ENCODE results near the gene CHM. TPM values are rescaled to one million over a fixed set of nuclear protein-coding genes. Genes with fewer than 3 reads are reported as not detected.

The CHM gene
- total and polyA plus RNA-seq, 11 donors = 5.0 to 21.3 (median 12.0) TPM

- H3K27ac ChIP-seq = no peak overlapping the region
- H3K9me3 ChIP-seq = no peaks in the 10 kb centered on the region
- DNase-seq = no peak
- TF ChIP-seq CTCF (IDR thresholded peaks at IDR 0.05) = no peak
- TF ChIP-seq POLR2A (IDR thresholded peaks at IDR 0.05) = no peak
- no peak overlapping the region for H3K4me3 ChIP-seq
- intact Hi-C loops (cut with DNase I) = no loop called here
- H3K27me3 ChIP-seq = no peaks in the 10 kb centered on the region
- 50 to 90% (median 68%) methylated on average over 1 of the region's 1 CpG for WGBS, 4 donors
- H3K4me1 ChIP-seq = peaks cover 0 to 15% (median 1%) of the 10 kb centered on the region in 12 donors
- H3K36me3 ChIP-seq = no peaks in the 10 kb centered on the region
- ATAC-seq = no peak
Observed at GRCh38 chrX:85994797-85995196, 52.6 kb downstream of the CHM start.

GRCh38 chrX:85994228-85994627, 53.1 kb downstream of the CHM start:
- WGBS, 4 donors = 63 to 75% (median 70%) methylated on average over 2 of the region's 2 CpGs
- DNase-seq (no peak), ATAC-seq (no peak)
- no peaks in the 10 kb centered on the region for H3K36me3 ChIP-seq
- TF ChIP-seq CTCF (IDR thresholded peaks at IDR 0.05) (no peak), POLR2A (IDR thresholded peaks at IDR 0.05) (no peak)
- H3K27ac ChIP-seq = no peak overlapping the region
- peaks cover 0 to 15% (median 1%) of the 10 kb centered on the region in 12 donors for H3K4me1 ChIP-seq
- intact Hi-C loops (cut with DNase I) = no loop called here
- peaks cover 0 to 1% (median 0%) of the 10 kb centered on the region in 12 donors for H3K9me3 ChIP-seq
- no peaks in the 10 kb centered on the region for H3K27me3 ChIP-seq
- H3K4me3 ChIP-seq = no peak overlapping the region

- Histone ChIP-seq H3K27ac (no peak overlapping the region), H3K36me3 (no peaks in the 10 kb centered on the region), H3K27me3 (no peaks in the 10 kb centered on the region), H3K4me1 (peaks cover 0 to 15% (median 1%) of the 10 kb centered on the region in 12 donors), H3K4me3 (no peak overlapping the region), H3K9me3 (peaks cover 0 to 7% (median 0%) of the 10 kb centered on the region in 12 donors)
- ATAC-seq (peak in 1 of 4 donors; percentile 45), DNase-seq (no peak)
- TF ChIP-seq POLR2A (IDR thresholded peaks at IDR 0.05) = no peak
- no peak for TF ChIP-seq CTCF (IDR thresholded peaks at IDR 0.05)
- intact Hi-C loops (cut with DNase I) = no loop called here
- 49 to 82% (median 65%) methylated on average over 2 of the region's 2 CpGs for WGBS, 4 donors
Observed at GRCh38 chrX:85993539-85994197, 53.7 kb downstream of the CHM start.

- Histone ChIP-seq H3K27me3 (no peaks in the 10 kb centered on the region), H3K27ac (no peak overlapping the region), H3K4me3 (no peak overlapping the region), H3K36me3 (no peaks in the 10 kb centered on the region), H3K4me1 (peaks cover 0 to 15% (median 1%) of the 10 kb centered on the region in 12 donors), H3K9me3 (peaks cover 0 to 7% (median 0%) of the 10 kb centered on the region in 12 donors)
- DNase-seq (no peak), ATAC-seq (no peak)
- TF ChIP-seq CTCF (IDR thresholded peaks at IDR 0.05) (no peak), POLR2A (IDR thresholded peaks at IDR 0.05) (no peak)
- WGBS, 4 donors = 52 to 84% (median 69%) methylated on average over 3 of the region's 3 CpGs
- intact Hi-C loops (cut with DNase I) = no loop called here
Observed at GRCh38 chrX:85992811-85993229, 54.5 kb downstream of the CHM start.
